PFSK-1 (cell line): ENCODE measurements around the gene JPH3.

Experiments used
- POLR2AphosphoS5 ChIP-seq: IDR thresholded peaks from 2 replicates; pipeline ENCODE4 v1.6.1; 2012; ENCODE audit warnings: low read depth, mild to moderate bottlenecking, control low read depth, low read length, moderate library complexity
- REST ChIP-seq, 2 experiments: IDR thresholded peaks; 2 replicates each; pipeline versions ENCODE4 v1.6.1 to v1.8.0; 2011 to 2012; ENCODE audit warnings: low read depth in 2 of 2, low read length in 2 of 2, control low read depth in 1 of 2, inconsistent platforms in 1 of 2, mild to moderate bottlenecking in 1 of 2, moderate library complexity in 1 of 2; ENCODE audit not compliant: insufficient read depth in 1 of 2
- TAF1 ChIP-seq: IDR thresholded peaks from 2 replicates; pipeline ENCODE4 v1.6.1; 2012; ENCODE audit warnings: low read length, control low read depth, borderline replicate concordance; ENCODE audit not compliant: insufficient read depth

- no peak for TF ChIP-seq TAF1
- no peak for TF ChIP-seq POLR2AphosphoS5
- no peak for TF ChIP-seq REST (IDR thresholded peaks at IDR 0.05; ENCODE audit: insufficient read depth in 1 of 2, low read depth in 2 of 2, low read length in 2 of 2)
These were observed 78.0 kb downstream of the JPH3 start for GRCh38 chr16:87680272-87680644.
